GM19468 (cell line): Measurements from ENCODE around the gene MRPS33.
A peak's percentile ranks its signal among the peaks of the same experiment; 100 is the strongest.

Experiments used
- ATAC-seq: cut with Tn5 transposase; IDR thresholded peaks from one replicate; pipeline ENCODE4 v1.9.1; 2021; ENCODE audit warnings: mild to moderate bottlenecking, moderate library complexity, moderate number of reproducible peaks; ENCODE audit not compliant: unreplicated experiment; ENCODE audit errors: extremely low read depth

The MRPS33 gene

DNA sequence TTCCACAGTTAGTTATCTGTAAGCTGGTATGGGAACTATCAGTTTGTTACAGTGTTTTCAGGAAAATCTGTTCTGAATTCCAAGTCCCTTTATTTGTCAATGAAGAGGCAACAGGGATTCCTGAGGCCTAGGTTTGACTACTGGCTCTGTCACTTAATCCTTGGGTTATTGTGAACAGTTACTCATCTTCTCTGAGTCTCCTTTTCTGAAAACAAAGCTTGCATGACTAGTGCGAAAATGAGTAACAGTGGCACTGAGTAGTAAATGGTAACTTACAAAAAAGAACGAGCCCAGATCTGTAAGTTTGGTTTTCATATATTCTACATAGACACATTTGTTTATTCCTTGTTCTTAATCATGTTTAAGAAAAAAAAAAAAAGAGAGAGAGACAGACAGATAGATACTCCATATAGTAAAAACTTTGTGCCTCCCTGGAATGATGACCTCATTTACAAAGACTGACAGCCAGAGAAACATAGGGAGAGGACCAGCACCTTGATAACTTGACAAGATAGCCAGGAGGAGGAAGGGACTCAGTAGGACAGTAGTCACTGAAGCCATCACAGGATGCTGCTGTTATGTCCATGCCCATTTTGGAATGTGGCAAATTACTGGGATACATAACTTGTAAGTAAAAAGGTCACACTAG lies 1.9 kb downstream of the MRPS33 start:
- no peak for ATAC-seq

DNA sequence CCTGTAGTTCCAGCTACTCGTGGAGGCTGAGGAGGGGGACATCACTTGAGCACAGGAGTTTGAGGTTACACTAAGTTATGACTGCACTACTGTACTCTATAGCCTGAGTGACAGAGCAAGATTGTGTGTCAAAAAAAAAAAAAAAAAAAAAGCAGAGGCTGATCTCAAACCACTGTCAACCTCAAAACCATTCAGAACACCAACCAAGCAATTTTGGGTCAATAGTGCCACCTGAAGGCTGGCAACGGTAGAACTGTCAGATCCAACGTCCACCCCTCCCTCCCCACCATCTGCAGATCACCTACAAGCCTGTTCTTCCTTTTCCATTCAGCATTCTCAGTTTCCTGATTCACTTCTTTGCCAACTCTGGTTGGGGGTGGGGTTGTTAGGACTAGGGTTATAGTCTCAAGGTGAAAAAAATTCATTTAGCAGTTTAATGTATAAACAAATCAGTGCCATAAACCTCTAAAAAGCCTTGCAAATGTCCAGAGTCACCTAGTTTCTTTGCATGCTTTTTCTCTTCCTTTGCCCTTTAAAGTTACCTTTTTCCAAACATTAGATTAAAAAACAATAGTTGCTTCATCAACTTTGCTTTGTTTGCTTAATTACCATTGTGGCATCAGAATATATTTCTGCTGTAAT lies 2.6 kb downstream of the MRPS33 start:
- ATAC-seq: peak; percentile 27

DNA sequence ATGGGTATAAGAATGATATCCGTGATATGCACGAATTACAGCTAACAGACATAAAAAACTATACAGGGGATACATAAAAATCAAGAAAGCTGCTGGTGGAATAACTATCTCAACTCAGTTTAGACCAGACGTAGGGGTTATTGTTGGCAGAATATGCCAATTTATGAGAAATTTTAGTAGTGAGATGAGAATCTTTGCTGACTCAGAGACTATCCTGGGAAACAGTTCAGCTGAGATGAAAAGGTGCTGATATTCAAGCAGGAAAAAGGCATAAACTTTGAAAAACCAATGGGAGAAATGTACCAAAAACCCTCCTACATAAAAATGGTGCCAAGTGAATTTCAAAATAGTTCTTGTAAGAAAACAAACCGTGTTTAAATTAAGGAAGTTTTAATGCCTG lies 3.3 kb downstream of the MRPS33 start:
- ATAC-seq: no peak

DNA sequence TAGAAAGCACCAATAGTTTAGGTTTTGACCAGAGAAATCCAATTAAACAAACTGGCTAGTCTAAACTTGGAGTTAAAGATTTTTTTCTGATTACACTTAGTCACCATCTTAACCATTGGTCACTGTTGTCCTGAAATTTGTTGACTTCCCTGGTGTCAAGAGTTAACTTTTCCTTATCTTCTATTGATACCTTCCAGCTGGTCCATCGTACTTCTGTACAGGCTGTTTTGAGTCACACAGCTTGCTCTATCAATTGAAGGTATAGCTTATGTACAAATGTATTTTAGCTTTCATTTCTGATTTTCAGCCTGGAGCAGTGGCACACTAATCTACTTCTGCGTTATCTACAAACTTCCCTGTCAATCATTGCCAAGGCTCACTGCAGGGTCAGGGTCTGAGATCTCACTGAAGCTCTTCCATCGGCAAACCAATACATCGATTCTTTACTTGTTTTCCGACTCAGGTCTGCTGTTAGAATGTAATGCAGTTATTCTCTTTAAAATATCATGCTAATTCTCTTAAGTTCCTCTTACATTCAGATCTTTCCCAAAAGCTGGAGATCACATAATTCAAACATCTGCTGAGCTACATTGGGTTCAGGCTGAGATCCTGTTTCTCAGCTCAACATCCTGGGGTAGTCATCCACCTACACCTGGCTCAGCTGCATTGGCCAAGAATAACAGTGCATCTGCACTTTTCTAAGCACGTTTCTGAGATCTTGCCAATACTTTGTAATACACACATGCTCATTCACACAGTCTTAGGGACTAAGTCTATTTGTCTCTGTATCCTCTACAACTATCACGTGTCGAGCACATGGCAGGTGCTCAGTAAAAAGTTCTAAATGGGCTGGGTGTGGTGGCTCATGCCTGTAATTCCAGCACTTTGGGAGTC lies 11.3 kb downstream of the MRPS33 start:
- no peak for ATAC-seq

DNA sequence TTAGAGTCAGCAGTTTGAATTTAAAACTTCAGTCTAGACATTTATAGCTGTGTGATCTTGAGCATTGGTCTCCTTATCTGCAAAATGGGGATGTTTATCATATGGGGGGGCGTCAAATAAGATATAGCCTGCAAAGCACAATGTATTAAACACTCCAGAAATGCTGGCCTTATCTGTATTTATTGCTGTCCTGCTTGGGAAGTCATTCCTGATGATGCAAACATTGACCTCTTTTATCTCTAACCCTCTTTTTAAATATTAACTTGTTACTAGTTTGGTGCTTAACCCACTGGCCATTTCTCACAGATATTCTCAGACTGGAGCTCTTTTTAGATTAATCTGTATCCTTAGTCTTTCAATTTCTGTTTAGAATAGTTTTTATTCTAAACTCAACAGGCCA lies 13.2 kb downstream of the MRPS33 start:
- no peak for ATAC-seq

DNA sequence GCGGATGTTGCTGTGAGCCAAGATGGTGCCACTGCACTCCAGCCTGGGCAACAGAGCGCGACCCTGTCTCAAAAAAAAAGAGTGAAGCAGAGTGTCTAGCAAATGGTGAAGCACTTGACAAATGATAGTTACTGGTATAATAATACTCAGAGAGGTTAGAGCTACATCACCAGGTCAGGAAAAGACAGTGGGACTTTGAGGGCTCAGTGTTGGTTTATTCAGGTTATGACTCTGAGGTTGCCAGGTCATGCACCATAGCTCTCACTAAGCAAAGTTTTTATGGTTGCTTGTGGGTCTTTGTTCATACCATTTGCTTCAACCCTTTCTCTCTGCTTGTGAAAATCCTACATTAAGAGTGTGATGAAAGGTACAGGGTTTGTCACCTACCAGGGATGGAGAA lies 13.6 kb downstream of the MRPS33 start:
- ATAC-seq: no peak

DNA sequence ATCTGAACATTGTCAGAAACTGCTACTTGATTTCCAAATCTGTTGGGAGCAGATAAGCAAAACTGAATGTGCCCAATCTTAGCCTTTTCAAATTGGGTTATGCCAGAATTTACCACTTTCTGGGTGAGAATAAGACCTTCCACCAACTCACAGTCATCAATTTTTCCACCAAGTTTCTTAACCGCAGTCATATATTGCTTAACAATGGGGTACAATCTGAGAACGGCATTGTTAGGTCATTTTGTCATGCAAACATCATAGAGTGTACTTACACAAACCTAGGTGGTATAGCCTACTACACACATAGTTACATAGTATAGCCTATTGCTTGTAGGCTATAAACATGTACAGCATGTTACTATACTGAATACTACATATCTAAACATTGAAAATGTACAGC lies 16.0 kb downstream of the MRPS33 start:
- no peak for ATAC-seq

DNA sequence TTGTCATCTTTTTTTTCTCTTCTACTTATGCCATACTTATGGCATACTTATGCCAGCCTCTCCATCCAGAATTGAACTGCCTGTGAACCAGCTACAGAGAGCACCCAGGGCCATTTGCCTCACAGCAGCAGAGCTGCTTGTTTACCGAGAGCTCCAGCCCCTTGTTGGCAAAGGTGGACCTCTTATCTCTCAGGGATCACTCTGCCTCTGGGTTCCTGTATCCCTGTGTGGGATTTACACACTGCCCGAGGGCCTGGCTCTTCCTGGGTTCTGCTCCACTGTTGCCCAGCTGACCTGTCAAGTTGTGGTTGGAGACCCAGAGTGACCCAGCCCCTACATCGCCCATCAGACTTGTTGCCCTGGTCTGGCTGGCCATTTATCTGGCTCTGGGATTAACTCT lies 22.3 kb downstream of the MRPS33 start:
- no peak for ATAC-seq

DNA sequence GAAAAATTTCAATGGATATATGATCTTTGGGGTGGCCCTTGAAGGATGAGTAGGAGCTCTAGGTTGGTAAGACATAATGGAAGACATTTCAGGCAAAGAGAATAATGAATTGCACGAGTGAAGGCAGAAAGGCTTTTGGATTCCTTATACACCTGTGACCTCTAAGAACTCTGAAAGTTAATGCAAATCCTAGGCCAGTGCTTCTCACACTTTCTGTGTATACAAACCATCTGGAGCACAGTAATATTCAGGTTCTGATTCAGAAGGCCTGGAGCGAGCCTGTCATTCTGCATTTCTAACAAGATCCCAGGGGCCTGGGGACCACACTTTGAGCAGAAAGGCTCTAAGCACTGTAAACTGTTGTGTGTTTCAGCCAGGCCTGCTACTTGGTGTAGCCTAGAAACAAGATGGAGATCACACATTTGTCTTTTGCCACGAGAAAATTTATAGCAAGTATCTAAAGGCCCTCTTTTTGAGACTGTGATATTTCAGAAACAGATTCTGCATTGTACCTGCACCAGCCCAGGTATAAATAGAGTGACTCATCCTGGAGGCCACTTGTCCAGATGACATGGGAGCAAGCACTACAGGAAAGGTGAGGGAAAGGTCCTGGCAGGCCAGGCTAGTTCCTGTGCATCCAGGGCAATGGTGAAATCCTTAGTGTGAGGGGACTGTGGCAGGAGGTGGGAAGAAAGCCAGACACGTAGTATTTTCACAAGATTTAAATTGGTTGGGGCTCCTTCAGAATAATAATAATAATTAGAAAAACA lies 24.4 kb downstream of the MRPS33 start:
- no peak for ATAC-seq

DNA sequence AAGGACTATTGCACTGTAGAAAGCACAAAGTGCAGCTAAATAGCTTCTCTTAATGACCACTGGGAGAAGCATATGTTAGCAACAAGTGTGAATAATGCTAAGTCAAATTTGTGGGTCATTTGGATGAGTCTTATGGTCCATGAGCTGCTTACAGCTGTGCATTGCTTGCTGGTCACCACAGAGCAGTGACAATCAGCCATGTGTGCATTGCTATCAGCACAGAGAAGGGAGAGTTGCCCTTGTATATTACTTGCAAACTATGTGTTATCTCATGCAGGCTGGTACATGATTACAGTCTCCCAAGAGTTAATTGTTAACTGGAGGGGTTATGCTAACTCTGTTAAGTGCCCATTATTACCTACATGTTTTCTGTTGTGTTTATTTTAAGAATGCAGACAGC lies 25.7 kb downstream of the MRPS33 start:
- ATAC-seq: no peak

DNA sequence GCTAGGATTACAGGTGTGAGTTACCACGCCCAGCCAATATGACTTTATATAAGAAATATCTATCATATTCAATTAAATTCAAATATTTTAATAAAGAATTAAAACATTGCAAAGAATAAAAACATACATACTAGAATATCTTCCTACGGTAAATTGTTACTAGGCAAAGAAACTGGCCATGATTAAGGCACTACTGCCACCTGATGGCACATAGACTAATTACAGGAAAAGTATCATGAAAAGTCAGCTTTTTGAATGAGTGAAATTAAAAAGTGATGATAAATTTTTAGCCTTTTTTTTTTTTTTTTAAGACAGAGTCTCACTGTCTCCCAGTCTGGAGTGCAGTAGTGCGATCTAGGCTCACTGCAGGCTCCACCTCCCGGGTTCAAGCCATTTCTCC lies 30.9 kb downstream of the MRPS33 start:
- no peak for ATAC-seq

DNA sequence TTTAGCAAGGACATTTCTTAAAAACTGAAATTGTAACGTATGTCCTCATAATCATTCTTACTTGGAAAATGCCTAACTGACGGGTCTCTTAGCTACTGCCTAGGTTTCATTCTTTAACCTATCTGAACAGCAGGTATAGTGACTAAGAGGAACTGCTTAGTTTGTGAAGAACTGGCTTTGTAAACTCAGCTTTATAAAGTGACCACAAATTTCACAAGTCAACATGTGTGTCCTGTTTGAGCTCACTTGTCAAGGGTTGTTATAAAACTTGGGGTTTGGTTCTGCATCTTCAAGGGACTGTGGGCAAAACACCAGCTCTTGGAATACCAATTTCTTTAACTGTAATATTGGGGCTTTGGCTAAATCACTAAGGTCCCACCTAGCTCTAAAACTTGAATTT lies 32.2 kb downstream of the MRPS33 start:
- ATAC-seq: no peak

DNA sequence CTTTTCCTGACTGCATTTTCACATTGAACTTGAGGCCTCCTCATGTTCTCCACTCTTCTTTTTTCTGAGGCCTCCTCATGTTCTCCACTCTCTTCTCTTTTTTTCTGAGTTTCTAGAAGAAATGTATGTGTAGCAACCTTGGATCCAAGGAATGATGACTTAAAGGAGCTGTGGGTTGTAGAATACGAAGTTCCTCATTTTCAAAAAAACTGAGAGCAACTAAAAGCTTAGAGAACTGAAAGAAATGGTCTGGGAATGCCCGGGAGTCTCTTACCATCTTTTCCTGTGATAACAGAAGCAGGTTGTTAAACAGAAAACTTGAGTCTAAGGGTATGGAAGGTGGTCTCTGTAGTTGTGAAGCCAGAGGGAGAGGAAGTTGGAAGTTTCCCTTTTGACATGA lies 32.8 kb downstream of the MRPS33 start:
- ATAC-seq: no peak

DNA sequence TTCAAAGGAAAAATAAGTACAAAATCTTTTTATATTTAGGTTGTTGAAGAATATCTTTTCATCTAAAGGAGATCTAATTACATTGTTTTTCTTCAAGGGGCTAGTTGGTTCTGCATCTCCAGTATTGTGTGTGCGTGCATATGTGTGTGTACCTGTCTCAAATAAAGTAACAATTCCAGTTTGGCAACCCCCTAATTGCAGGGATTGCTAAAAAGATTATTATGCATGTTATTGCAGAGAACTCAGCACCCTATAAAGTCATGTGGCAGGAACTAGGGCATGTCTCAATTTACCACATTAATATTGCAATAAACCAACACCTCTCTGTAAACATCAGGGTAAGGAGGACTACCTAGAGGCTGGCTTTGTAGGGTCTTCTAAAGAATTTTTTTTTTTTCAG lies 37.0 kb downstream of the MRPS33 start:
- ATAC-seq: no peak

DNA sequence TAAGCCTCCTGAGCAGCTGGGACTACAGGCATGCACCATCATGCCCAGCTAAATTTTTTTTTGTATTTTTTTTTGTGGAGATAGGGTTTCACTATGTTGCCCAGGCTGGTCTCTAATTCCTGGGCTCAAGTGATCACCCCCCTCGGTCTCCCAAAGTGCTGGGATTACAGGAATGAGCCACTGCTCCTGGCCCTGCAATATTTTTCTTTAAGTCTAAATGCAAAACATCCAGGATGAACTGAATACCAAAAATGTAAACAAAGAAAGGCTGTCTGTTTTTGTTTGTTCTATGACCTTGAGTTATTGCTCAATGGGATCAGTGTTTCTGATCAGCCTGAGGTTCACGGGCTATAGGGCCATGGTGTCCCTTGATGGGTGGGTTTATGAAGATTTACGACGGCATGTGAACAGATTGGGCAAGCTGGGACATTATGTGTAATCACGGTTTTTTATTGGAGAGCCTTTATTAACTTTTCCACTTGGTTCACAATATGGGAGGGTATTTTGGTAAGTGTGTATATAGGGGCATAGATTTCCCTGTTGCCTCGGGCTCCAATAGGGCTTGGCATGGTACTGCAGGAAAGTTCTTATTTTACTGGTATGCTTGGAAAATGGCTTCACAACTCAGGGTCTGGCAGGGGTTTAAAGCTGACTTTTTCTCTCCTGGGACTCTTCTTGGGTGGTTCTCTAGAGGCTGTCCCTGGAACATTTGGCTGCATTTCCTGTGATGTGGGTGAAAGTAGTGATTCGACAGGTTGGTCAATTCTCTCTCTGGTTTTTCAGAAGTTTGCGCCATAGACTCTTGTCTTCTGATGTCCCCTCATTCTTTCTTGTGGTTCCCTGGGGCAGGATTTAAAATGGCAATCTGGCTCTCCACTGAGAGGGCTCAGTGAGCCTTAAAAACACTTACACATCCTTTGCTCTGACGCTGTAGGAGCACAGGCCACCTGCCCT lies 41.6 kb downstream of the MRPS33 start:
- no peak for ATAC-seq

DNA sequence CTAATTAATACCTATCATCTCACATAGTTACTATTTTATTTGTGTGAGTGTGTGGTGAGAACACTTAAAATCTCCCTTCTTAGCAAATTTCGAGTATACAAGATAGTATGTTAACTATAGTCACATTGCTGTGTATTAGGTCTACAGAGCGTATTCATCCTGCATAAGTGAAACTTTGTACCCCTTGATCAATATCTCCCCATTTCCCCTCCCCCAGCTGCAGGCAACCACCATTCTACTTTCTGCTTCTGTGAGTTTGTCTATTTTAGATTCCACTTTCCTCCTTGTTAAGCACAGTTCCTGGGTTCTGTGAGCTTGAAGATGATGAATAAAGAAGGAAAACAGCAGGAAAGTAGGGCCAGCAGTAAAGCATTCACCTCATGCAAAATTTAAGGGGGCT lies 42.4 kb downstream of the MRPS33 start:
- no peak for ATAC-seq

DNA sequence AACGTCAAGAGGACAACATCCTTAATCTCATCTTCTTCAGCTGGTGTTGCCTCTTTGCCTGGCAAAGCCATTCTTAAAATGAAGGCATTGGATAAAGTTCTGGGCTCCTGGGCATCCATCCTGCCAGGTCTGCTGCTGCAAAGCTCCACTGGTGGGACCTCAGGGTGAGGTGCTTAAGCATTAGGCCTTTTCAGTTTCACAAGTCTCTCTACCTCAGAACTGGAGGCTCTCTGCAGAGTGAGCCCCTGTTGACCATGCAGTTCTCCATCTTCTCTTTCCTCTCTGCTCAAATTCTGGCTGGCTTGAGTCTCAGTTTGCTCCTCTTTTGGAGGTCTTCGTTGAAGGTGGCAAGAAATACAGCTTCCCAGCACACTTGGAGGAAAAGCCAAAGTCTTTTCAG lies 47.3 kb downstream of the MRPS33 start:
- no peak for ATAC-seq

DNA sequence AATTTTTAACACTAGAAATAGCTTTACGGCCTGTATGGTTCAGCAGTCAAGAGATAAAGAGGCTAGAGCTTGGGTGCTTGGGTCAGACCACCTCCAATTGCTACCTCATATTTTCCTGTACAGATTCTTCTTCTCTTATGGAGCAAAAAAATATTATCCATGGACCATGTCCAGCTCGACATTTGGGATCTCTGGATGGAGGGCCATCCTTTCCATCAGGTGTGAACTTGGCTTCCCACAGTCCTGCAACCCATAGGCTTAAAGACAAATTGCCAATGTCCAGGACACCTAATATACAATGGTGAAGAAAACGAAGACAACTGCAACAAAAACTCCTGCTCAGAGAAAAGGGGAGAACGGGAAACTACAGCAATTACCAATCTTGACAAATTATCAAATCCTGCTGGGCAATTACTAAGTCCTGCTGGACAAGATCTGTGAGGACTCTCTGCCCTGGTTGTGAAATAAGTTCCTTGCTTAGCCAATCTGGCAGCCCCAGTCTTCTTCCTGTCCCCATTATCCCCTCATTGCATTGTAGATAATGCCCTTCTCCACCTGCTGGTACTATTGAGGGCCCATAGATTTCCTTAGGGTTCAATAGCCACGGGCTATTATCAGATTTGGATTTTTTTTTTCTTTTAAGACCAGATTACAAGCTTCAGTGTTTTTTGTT lies 48.1 kb downstream of the MRPS33 start:
- ATAC-seq: no peak

DNA sequence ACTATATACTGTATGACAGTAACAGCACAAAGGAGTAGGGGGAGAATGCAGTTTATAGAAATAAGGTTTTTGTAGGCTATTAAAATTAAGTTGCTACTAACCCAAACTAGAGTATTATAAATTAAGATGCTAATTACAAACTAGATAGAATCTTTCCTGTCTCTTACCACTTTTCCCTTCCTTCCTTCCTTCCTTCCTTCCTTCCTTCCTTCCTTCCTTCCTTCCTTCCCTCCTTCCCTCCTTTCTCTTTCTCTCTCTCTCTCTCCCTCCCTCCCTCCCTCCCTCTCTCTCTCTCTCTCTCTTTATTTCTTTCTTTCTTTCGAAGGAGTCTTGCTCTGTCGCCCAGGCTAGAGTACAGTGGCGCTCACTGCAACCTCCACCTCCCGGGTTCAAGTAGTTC lies 53.6 kb downstream of the MRPS33 start:
- no peak for ATAC-seq
